Peyer's patch (tissue), 4 donors: Measurements from ENCODE around the gene FN1. TPM values are rescaled to one million over a fixed set of nuclear protein-coding genes. Genes with fewer than 3 reads are reported as not detected.

Experiments used
- DNase-seq, 3 donors: peaks; one replicate each; pipeline ENCODE4 v3.0.0-alpha.2; 2017 to 2019
- H3K27ac ChIP-seq, 4 donors: fragments of 200-600 bp; sonication (generic); one replicate each; pipeline ENCODE4 v1.5.1; 2016 to 2019
- H3K27me3 ChIP-seq, 2 donors: fragments of 200-600 bp; sonication (generic); one replicate each; pipeline ENCODE4 v1.5.1; 2019
- H3K36me3 ChIP-seq, 3 donors: fragments of 200-600 bp; sonication (generic); one replicate each; pipeline ENCODE4 v1.5.1; 2016 to 2019
- H3K4me1 ChIP-seq, 4 donors: fragments of 200-600 bp; sonication (generic); one replicate each; pipeline ENCODE4 v1.5.1; 2016 to 2019
- H3K4me3 ChIP-seq, 4 donors: fragments of 200-600 bp; sonication (generic); 1 replicate in 3 of 4; 2 replicates in 1 of 4; pipeline ENCODE4 v1.5.1; 2016 to 2019; ENCODE audit warnings: mild to moderate bottlenecking in 1 of 4
- H3K9me3 ChIP-seq, 4 donors: fragments of 200-600 bp; sonication (generic); one replicate each; pipeline ENCODE4 v1.5.1; 2016 to 2019; ENCODE audit warnings: mild to moderate bottlenecking in 1 of 4
- POLR2A ChIP-seq, 2 donors: fragments of 450-650 bp; IDR thresholded peaks; one replicate each; pipeline ENCODE4 v1.5.1; 2017; ENCODE audit warnings: antibody characterized with exemption in 2 of 2, mild to moderate bottlenecking in 2 of 2, moderate library complexity in 2 of 2
- total RNA-seq, 4 donors: library from RNA; depleted of rRNA; stranded (reverse); fragments of >200 nt; gene quantifications; one replicate each; pipeline ENCODE4 v1.1.0, GENCODE V29; 2016
- TF ChIP-seq, protein P1 (sequence below), 6 experiments: fragments of 450-650 bp in 4 of 6; fragments of 200-600 bp in 2 of 6; sonication (generic) in 1 of 6; IDR thresholded peaks; one replicate each; pipeline ENCODE4 v1.5.1; 2017 to 2019; ENCODE audit warnings: antibody characterized with exemption in 6 of 6, mild to moderate bottlenecking in 3 of 6, moderate library complexity in 1 of 6

Gene FN1
- total RNA-seq, 4 donors from 2014 or later, result 28.0 to 152 (median 72.8) TPM

DNA sequence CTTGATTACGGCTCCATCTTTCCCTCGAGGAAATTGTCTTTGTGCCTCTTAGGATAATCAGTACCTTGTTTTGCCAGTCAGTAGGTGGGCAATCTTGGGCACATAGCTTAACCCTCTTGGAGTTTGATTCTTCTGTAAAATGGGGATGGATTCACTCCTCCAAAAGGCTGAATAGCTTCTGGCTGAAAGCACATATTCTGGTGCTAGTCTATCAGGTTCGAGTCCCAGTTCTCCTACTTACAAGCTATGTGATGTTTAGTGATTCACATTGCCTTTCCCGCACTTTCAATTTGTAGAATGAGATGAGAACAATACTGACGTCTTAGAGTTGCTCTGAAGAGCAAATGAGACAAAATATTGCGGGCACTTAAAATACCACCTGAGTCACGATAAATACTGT lies 80.1 kb downstream of the FN1 start:
- H3K27ac ChIP-seq, result no peak overlapping the region
- no peak for DNase-seq
- no peak overlapping the region for H3K4me3 ChIP-seq
- TF ChIP-seq POLR2A (IDR thresholded peaks at IDR 0.05), result no peak
- TF ChIP-seq, protein P1, sequence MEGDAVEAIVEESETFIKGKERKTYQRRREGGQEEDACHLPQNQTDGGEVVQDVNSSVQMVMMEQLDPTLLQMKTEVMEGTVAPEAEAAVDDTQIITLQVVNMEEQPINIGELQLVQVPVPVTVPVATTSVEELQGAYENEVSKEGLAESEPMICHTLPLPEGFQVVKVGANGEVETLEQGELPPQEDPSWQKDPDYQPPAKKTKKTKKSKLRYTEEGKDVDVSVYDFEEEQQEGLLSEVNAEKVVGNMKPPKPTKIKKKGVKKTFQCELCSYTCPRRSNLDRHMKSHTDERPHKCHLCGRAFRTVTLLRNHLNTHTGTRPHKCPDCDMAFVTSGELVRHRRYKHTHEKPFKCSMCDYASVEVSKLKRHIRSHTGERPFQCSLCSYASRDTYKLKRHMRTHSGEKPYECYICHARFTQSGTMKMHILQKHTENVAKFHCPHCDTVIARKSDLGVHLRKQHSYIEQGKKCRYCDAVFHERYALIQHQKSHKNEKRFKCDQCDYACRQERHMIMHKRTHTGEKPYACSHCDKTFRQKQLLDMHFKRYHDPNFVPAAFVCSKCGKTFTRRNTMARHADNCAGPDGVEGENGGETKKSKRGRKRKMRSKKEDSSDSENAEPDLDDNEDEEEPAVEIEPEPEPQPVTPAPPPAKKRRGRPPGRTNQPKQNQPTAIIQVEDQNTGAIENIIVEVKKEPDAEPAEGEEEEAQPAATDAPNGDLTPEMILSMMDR (IDR thresholded peaks at IDR 0.05), result no peak
- H3K9me3 ChIP-seq, result no peaks in the 10 kb centered on the region
- H3K4me1 ChIP-seq, result no peaks in the 10 kb centered on the region
- H3K36me3 ChIP-seq, result peaks cover 0 to 7% (median 0%) of the 10 kb centered on the region in 3 donors
- no peaks in the 10 kb centered on the region for H3K27me3 ChIP-seq

DNA sequence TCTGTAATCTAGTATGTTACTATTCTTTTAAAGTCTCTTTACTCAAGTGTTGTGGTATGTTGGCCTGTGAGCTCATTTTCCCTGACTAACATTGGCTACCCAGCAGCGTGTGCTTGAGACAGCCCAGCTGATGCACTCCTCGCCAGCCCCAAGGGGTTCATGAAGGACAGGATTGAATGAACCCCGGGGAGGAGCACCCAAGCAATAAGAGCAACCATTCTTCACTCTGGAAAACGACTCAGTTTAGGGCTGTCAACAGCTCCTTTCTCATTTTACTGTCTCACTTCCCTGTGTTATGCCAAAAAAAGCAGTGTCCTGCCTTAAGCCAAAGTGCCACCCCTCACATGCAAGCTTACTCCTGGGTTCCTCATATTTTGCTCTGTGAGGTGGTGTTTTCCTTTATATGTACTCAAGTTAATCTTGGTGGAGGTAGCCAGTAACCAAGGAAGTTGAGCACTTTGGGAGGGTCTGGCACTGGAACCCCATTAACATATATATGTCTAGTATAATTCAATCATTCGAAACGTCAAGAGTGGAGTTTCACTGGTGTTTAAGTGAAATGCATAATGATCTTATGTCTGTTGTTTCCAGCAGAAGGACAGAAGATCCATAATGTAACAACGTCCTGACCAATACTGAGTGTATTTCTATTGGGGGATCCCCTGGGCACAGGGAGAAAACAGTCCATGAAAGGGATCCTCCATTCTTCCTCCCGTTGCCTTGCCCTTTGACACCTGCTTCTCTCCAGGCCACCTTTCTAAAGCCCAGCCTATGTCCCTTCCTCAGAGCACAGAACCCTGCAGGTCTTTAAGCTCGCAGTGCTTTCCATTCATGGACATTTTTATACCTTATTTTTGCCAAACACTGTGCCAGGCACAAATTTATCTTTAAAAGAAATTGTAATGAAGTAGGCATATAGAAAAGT lies 80.8 kb downstream of the FN1 start:
- DNase-seq, result no peak
- H3K36me3 ChIP-seq, result peaks cover 0 to 5% (median 0%) of the 10 kb centered on the region in 3 donors
- H3K4me3 ChIP-seq, result no peak overlapping the region
- H3K9me3 ChIP-seq, result no peaks in the 10 kb centered on the region
- no peaks in the 10 kb centered on the region for H3K27me3 ChIP-seq
- no peak overlapping the region for H3K27ac ChIP-seq
- H3K4me1 ChIP-seq, result no peaks in the 10 kb centered on the region
- TF ChIP-seq POLR2A (IDR thresholded peaks at IDR 0.05), result no peak
- TF ChIP-seq, protein P1 (IDR thresholded peaks at IDR 0.05), result no peak

DNA sequence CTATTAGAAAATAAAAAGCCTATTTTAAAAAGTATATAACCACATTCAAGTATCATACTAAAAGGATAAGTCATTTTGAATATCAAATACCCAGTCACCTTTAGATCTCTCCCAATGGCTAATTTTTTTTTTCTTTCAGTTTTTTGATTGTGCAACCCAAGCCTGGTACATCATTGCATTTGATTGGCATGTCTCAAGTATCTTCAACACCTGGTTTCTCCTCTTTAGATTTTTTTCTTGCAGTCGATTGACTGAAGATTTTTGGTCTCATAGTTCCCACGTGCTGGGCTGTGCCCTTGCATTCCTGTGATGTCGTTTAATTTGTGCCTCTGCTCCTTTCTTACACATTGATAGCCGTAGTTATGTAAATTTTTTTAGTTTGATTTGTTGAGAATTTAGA lies 83.3 kb downstream of the FN1 start:
- no peak for DNase-seq
- TF ChIP-seq POLR2A (IDR thresholded peaks at IDR 0.05), result no peak
- TF ChIP-seq, protein P1 (IDR thresholded peaks at IDR 0.05), result no peak
- H3K4me3 ChIP-seq, result no peak overlapping the region
- H3K27ac ChIP-seq, result no peak overlapping the region
- peaks cover 0 to 25% (median 0%) of the 10 kb centered on the region in 3 donors for H3K36me3 ChIP-seq
- no peaks in the 10 kb centered on the region for H3K9me3 ChIP-seq
- H3K27me3 ChIP-seq, result no peaks in the 10 kb centered on the region
- H3K4me1 ChIP-seq, result no peaks in the 10 kb centered on the region

DNA sequence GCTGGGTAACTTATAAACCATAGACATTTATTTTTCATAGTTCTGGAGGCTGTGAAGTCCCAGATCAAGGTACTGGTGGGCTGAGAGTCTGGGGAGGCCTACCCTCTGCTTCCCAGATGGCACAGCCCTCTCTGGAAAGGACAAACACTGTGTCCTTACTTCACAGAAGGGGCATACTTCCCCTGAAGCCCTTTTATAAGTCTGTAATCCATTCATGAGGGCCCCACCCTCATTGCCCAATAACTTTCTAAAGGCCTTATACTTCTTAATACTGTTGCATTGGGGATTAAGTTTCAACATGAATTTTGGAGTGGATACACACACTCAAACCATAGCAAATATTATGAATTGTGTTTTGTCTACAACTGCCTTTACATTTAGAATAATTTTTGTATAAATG lies 88.0 kb downstream of the FN1 start:
- no peak for DNase-seq
- TF ChIP-seq, protein P1 (IDR thresholded peaks at IDR 0.05), result no peak
- no peak for TF ChIP-seq POLR2A (IDR thresholded peaks at IDR 0.05)
- no peak overlapping the region for H3K27ac ChIP-seq
- H3K4me1 ChIP-seq, result no peaks in the 10 kb centered on the region
- peaks cover 0 to 58% (median 0%) of the 10 kb centered on the region in 3 donors for H3K36me3 ChIP-seq
- H3K9me3 ChIP-seq, result no peaks in the 10 kb centered on the region
- no peaks in the 10 kb centered on the region for H3K27me3 ChIP-seq
- no peak overlapping the region for H3K4me3 ChIP-seq

DNA sequence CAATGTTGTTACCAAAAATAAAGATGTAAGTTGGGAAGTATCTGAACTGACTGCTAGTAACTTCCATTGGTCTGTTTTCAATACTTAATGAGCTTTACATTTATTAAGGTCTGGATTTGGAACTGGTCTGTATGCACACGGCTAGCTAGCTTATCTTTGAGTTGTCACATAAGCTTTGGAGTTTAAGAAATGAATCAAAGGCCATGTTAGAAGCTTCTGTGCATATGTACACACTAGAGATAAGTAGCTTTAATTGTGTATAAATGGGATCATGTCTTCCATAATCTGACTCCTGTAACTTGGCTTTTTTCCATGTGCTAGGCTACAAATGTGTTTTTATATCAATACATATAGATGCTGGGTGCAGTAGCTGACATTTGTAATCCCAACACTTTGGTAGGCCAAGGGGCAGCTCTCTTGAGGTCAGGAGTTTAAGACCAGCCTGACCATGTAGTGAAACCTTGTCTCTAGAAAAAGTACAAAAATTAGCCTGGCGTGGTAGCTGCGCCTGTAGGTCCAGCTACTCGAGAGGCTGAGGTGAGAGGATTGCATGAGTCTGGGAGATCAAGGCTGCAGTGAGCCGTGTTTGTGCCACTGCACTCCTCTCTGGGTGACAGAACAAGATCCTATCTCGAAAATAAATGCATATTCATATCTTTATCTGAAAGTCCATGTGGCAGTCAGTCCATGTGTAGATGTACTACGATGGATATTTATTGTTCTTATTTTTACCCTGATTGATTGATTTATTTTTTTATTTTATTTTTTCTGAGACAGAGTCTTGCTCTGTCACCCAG lies 96.8 kb downstream of the FN1 start:
- Histone ChIP-seq H3K4me1 (peaks cover 0 to 2% (median 0%) of the 10 kb centered on the region in 4 donors), H3K9me3 (no peaks in the 10 kb centered on the region), H3K27ac (no peak overlapping the region), H3K36me3 (peaks cover 0 to 71% (median 0%) of the 10 kb centered on the region in 3 donors), H3K27me3 (no peaks in the 10 kb centered on the region), H3K4me3 (no peak overlapping the region)
- no peak for TF ChIP-seq POLR2A (IDR thresholded peaks at IDR 0.05)
- TF ChIP-seq, protein P1 (IDR thresholded peaks at IDR 0.05), result no peak
- no peak for DNase-seq
